ENCODE data around the gene TRMT1. TPM values are rescaled to one million over a fixed set of nuclear protein-coding genes. Genes with fewer than 3 reads are reported as not detected.

Gene TRMT1
- total and polyA plus RNA-seq, 2 of the 8 experiments (the other 6 are each of a cell fraction or from before 2014, with no cell fraction given): 77.4 to 99.3 TPM

DNA sequence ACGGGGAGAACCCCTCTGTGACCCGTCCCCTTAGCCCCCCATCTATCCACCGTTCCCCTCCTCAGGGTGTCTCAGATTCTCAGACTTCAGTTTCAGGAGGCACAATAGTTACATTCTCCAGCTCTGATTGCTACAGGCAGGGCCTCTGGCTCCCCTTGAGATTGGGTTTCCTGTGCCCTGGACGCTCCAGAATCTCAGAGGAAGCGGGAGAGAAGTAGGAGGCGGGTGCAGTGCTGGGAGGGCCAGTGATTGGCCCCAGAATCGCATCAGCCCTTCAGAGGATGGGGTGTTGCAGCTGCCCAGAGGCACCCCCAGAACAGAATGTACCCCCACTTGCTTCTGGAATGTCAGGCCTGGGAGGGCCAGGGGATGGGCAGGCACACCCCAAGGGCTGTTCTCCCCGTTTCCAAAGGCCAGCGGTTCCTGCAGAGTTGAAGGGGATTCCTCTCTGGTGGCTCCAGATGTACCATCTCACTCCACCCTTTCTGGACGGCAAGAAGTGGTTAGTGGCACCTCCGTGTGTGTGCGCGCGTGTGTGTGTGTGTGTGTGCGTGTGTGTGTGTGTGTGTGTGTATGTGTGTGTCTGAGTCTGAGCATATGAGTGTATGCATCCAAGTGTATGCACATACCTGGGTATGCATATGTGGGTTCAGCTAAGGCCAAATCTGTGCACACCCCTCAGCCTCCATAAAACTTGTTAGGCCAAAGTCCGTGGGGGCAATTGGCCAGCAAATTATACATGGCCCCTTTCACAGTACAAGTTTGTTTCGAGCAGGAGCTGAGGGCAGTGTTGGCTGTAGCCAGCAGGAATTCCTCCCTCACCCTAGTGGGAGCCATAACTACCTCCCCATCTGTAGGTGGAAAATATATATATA is 49.4 kb downstream of the TRMT1 start:
- H4K20me1 ChIP-seq (replicated peaks in 1 of 2; ENCODE audit: control insufficient read depth in 1 of 2, insufficient read depth in 2 of 2, low read length in 2 of 2): peaks cover 0 to 3% of the 10 kb centered on the region in 2 experiments
- no peak overlapping the region for H2AK5ac ChIP-seq (ENCODE audit: low read depth, low read length)
- H3K4ac ChIP-seq (replicated peaks; ENCODE audit: insufficient read length, low read depth, low read length): no peak overlapping the region
- no peak overlapping the region for H3K4me2 ChIP-seq (ENCODE audit: insufficient read depth in 1 of 2, low read depth in 2 of 2, low read length in 2 of 2)
- no peaks in the 10 kb centered on the region for H3K9me3 ChIP-seq (ENCODE audit: insufficient read depth in 2 of 2, low read depth in 1 of 2, low read length in 1 of 2)
- H3K4me3 ChIP-seq (ENCODE audit: extremely low read depth in 1 of 4, insufficient read depth in 2 of 4, low read depth in 3 of 4, low read length in 4 of 4): no peak overlapping the region
- ChIA-PET POLR2A (ENCODE audit: partially characterized antibody) (interaction anchor here (1.1 to 1.5 kb wide), 2 partner anchors 12 to 15 kb away, joined by 5 read pairs; no protein-coding TSS in a partner anchor), CTCF (ENCODE audit: partially characterized antibody) (interaction anchor here (1.2 to 48.8 kb wide), 11 partner anchors 11 to 102 kb away, joined by 3 to 1145 read pairs (median 10); no protein-coding TSS in a partner anchor)
- WGBS, 2 experiments (ENCODE audit: extremely low coverage in 1 of 2, insufficient coverage in 1 of 2, insufficient read length in 1 of 2, insufficient replicate concordance in 2 of 2, low coverage in 1 of 2, low lambda C conversion rate in 2 of 2, missing lambda C conversion rate in 1 of 2): 76% methylated on average over 12 of the region's 17 CpGs; no CpG with 5 or more reads in 1 of the 2 experiments
- no peaks in the 10 kb centered on the region for H3K79me2 ChIP-seq (ENCODE audit: control insufficient read depth in 1 of 2, insufficient read depth in 2 of 2, low read length in 2 of 2)
- H3K79me1 ChIP-seq (ENCODE audit: low read depth, low read length): no peaks in the 10 kb centered on the region
- no peak overlapping the region for H3K56ac ChIP-seq (replicated peaks; ENCODE audit: insufficient read length, low read depth, low read length)
- H3K23ac ChIP-seq (ENCODE audit: insufficient read length): no peak overlapping the region
- no peak for FAIRE-seq
- no peak overlapping the region for H2BK12ac ChIP-seq (ENCODE audit: low read depth, low read length)
- H2BK120ac ChIP-seq (replicated peaks; ENCODE audit: low read depth, low read length): no peak overlapping the region
- no peak overlapping the region for H3K27ac ChIP-seq (ENCODE audit: low read depth, low read length)
- no peak for DNase-seq (ENCODE audit: low read depth in 1 of 2, low spot score in 2 of 2)
- no peak overlapping the region for H2BK15ac ChIP-seq (ENCODE audit: low read length)
- no peak overlapping the region for H2BK20ac ChIP-seq (ENCODE audit: low read length)
- H3K18ac ChIP-seq (ENCODE audit: extremely low read depth, low read length): no peak overlapping the region
- H2AFZ ChIP-seq (ENCODE audit: low read length): no peak overlapping the region
- H3K4me1 ChIP-seq (replicated peaks in 1 of 4; ENCODE audit: control insufficient read depth in 3 of 4, insufficient read depth in 4 of 4, low read length in 3 of 4): no peaks in the 10 kb centered on the region; a peak in 1 of 7 replicates
- no peaks in the 10 kb centered on the region for H3K23me2 ChIP-seq (ENCODE audit: low read depth, low read length)
- no peak overlapping the region for H3K14ac ChIP-seq (ENCODE audit: insufficient read length)
- H3K27me3 ChIP-seq (replicated peaks in 1 of 4; ENCODE audit: control insufficient read depth in 3 of 4, extremely low read depth in 1 of 4, insufficient read depth in 3 of 4, low read length in 3 of 4): peaks cover 7 to 20% (median 16%) of the 10 kb centered on the region in 4 experiments
- H3K36me3 ChIP-seq (ENCODE audit: control insufficient read depth in 2 of 4, insufficient read depth in 4 of 4, low read length in 3 of 4): no peaks in the 10 kb centered on the region
- no peak overlapping the region for H4K91ac ChIP-seq (replicated peaks; ENCODE audit: insufficient read length, low read length)
- no peak overlapping the region for H4K8ac ChIP-seq (ENCODE audit: extremely low read depth, insufficient read depth, low read length)
- no peak overlapping the region for H2BK5ac ChIP-seq (ENCODE audit: low read depth, low read length)
- no peak overlapping the region for H3K9ac ChIP-seq (replicated peaks in 1 of 4; ENCODE audit: extremely low read depth in 1 of 4, low read depth in 3 of 4, low read length in 3 of 4)
- H4K5ac ChIP-seq (ENCODE audit: insufficient read length, low read depth, low read length): no peak overlapping the region
- no peak for TF ChIP-seq SAP30 (IDR thresholded peaks at IDR 0.05; ENCODE audit: insufficient read depth, insufficient replicate concordance, low read length)
- no peak for TF ChIP-seq RNF2 (IDR thresholded peaks at IDR 0.05; ENCODE audit: borderline replicate concordance, low read depth, low read length, missing control alignments, poor library complexity, severe bottlenecking)
- no peak for TF ChIP-seq SIX5 (IDR thresholded peaks at IDR 0.05; ENCODE audit: low read depth, low read length)
- TF ChIP-seq EZH2 (IDR thresholded peaks at IDR 0.05; ENCODE audit: low read depth, low read length, severe bottlenecking): no peak
- TF ChIP-seq SP1 (IDR thresholded peaks at IDR 0.05; ENCODE audit: low read depth, low read length): no peak
- TF ChIP-seq, protein P1, sequence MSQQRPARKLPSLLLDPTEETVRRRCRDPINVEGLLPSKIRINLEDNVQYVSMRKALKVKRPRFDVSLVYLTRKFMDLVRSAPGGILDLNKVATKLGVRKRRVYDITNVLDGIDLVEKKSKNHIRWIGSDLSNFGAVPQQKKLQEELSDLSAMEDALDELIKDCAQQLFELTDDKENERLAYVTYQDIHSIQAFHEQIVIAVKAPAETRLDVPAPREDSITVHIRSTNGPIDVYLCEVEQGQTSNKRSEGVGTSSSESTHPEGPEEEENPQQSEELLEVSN (IDR thresholded peaks at IDR 0.05): no peak
- no peak for TF ChIP-seq BRCA1 (IDR thresholded peaks at IDR 0.05; ENCODE audit: low read depth, low read length)
- TF ChIP-seq RFX5 (IDR thresholded peaks at IDR 0.05; ENCODE audit: borderline replicate concordance, low read depth, low read length): no peak
- no peak for TF ChIP-seq BCL11A (IDR thresholded peaks at IDR 0.05; ENCODE audit: low read depth in 2 of 2, low read length in 2 of 2)
- TF ChIP-seq POLR2A (IDR thresholded peaks at IDR 0.05; ENCODE audit: control extremely low read depth in 1 of 2, low read depth in 2 of 2, low read length in 2 of 2): no peak
- TF ChIP-seq FOSL1 (IDR thresholded peaks at IDR 0.05; ENCODE audit: insufficient read depth, low read depth, low read length): no peak

All from H1 (cell line).